Heart left ventricle (tissue), 16 donors: Measurements from ENCODE around the gene GPRIN2. TPM values are rescaled to one million over a fixed set of nuclear protein-coding genes. Genes with fewer than 3 reads are reported as not detected.
"Not testable (repeated sequence)": the region's sequence is repeated elsewhere in the genome, so short reads cannot be mapped to it uniquely, and the experiment has no call there.

Experiments used
- ATAC-seq, 4 donors: fragments of 200-7000 bp; cut with Tn5 transposase; one replicate each; pipeline ENCODE4 v1.9.1; 2020 to 2022; ENCODE audit warnings: moderate library complexity in 4 of 4, mild to moderate bottlenecking in 3 of 4, moderate number of reproducible peaks in 1 of 4
- DNase-seq, 5 donors: peaks; one replicate each; pipeline ENCODE4 v3.0.0-alpha.2; 2020
- H3K27ac ChIP-seq, 12 donors: fragments of 200-600 bp; sonication (generic) in 4 of 12; one replicate each; pipeline versions ENCODE4 v1.5.0 to v1.8.0; 2016 to 2022; ENCODE audit warnings: mild to moderate bottlenecking in 2 of 12
- H3K27me3 ChIP-seq, 9 donors: fragments of 200-600 bp; sonication (generic) in 2 of 9; one replicate each; pipeline versions ENCODE4 v1.5.1 to v1.8.0; 2016 to 2022; ENCODE audit warnings: mild to moderate bottlenecking in 3 of 9
- H3K36me3 ChIP-seq, 9 donors: fragments of 200-600 bp; sonication (generic) in 2 of 9; one replicate each; pipeline versions ENCODE4 v1.5.0 to v1.8.0; 2018 to 2022; ENCODE audit warnings: mild to moderate bottlenecking in 2 of 9
- H3K4me1 ChIP-seq, 12 donors: fragments of 200-600 bp; sonication (generic) in 4 of 12; one replicate each; pipeline versions ENCODE4 v1.5.0 to v1.8.0; 2016 to 2022; ENCODE audit warnings: mild to moderate bottlenecking in 3 of 12
- H3K4me3 ChIP-seq, 12 donors: fragments of 200-600 bp; sonication (generic) in 4 of 12; one replicate each; pipeline versions ENCODE4 v1.5.0 to v1.8.0; 2017 to 2022; ENCODE audit warnings: mild to moderate bottlenecking in 9 of 12, moderate library complexity in 4 of 12
- H3K9me3 ChIP-seq, 12 donors: fragments of 200-600 bp; sonication (generic) in 4 of 12; one replicate each; pipeline versions ENCODE4 v1.5.0 to v1.8.0; 2016 to 2022; ENCODE audit warnings: mild to moderate bottlenecking in 1 of 12
- CTCF ChIP-seq, 12 donors: fragments of 200-600 bp; sonication (generic) in 4 of 12; IDR thresholded peaks; one replicate each; pipeline versions ENCODE4 v1.5.0 to v1.8.0; 2018 to 2022; ENCODE audit warnings: antibody characterized with exemption in 12 of 12, mild to moderate bottlenecking in 5 of 12
- POLR2A ChIP-seq, 2 donors: fragments of 450-650 bp; IDR thresholded peaks; one replicate each; pipeline ENCODE4 v1.6.1; 2017; ENCODE audit warnings: antibody characterized with exemption in 2 of 2, mild to moderate bottlenecking in 2 of 2, moderate library complexity in 2 of 2
- WGBS, 4 donors: extraction: QIAGEN DNeasy Blood & Tissue Kit in 2 of 4; methylation state at CpG; one replicate each; pipeline versions ENCODE4 v1.1.5 to v1.1.7; 2013 to 2018; 5-methylcytosine and 5-hydroxymethylcytosine counted together
- intact Hi-C, 10 donors: fragments of 100-400 bp; cut with DNase I; formaldehyde crosslinking; loops; one replicate each; pipeline versions ENCODE4 v1.11.1 to v1.14.2; 2022
- long read RNA-seq, 3 donors: library from polyadenylated mRNA; unstranded; transcript quantifications; one replicate each; pipeline ENCODE4 v2.0.0, GENCODE V29; 2020 to 2021
- polyA plus RNA-seq, 2 donors: library from polyadenylated mRNA; stranded (reverse); fragments of 200-250 nt; gene quantifications; one replicate each; pipeline ENCODE4 v1.2.3, GENCODE V29; 2013
- total RNA-seq, 9 donors: library from RNA; depleted of rRNA in 2 of 9; stranded (reverse); fragments of >200 nt in 2 of 9; fragmentation: NEBNext Ultra II Directional in 3 of 9; extraction: Animal tissue kit (Norgen Biotek cat#: 25700) in 3 of 9; gene quantifications; one replicate each; pipeline versions ENCODE4 v1.1.0 to v1.2.4, GENCODE V29; 2016 to 2023
- donor health status: ischemic (EF 13 %, LVEDD 7.1; RV severe dilation, severe dysfunction).
- donor health status: healthy with polysubstance abuse.
- donor health status: DM: no; HTN: yes; CAD: no.
- donor health status: DM: no; HTN: no; CAD: no.
- donor health status: ischemic (EF 25% LVEDD 6.9; RV normal size, moderate dysfunction).
- donor health status: ischemic (EF 25% LVEDD 5.7; RV mildly dilated, moderate dysfunction).
- donor health status: healthy.
- donor health status: DM: yes; HTN: yes; CAD: no.
- donor health status: ischemic (EF 35%, LVEDD 5.7; RV mildly dilated, moderate dysfunction).
- donor health status: nonischemic (EF 11% LVEDD 7.7; RV severe dilation, severe dysfunction).
- donor health status: DM: yes; HTN: yes; CAD: no.
- donor health status: PGD.
- donor health status: ischemic (EF 29% LVEDD 5.4; RV normal size, mild dysfunction).
- donor health status: nonischemic (EF 23%, LVEDD 6.1; RV moderate dilation, normal function).

The GPRIN2 gene
- total RNA-seq (under 1 TPM in 1 of 9 donors, not detected in 8; 0.50 TPM), polyA plus RNA-seq (not detected)
- long read RNA-seq, donor 1 = 0 reads
- long read RNA-seq, donor 2 = 0 reads
- long read RNA-seq, donor 3 = 0 reads

DNA sequence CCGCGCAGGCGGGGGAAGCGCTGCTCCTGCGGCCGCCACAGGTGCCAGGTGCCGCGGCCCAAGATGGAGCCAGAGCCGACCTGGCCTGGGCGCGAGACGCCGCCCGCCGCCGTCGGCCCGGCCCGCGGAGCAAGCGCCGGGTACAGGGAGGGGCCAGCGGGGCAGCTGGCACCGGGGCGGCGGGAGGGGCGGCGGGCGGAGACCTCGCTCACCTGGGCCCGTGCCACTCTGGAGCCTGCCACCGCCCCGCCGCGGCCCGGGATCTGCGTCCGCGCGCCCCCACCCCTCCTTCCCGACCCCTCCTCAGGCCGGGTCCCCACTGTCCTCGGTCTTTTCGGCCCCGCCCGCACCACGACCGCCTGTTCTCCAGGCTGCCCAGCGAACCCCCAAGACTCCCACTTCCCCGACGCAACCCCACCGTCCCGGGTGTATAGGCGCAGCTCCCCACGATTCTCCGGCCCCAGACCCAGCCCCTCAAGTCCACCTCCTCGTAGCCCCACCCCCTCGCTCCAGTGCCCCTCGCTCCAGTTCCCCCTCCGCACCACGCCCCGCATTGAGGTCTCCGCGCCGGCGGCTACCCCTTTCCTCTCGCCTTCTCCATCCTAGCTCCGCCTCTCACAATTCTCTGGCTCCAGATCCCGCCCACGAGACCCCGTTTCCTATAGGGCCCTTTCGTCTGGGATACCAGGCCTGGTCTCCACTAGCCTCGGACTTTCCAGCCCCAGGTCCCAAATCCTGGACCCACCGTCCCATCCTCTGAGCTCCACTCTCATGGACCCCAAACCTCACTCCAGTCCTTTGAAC is at the start of gene GPRIN2:
Gene GPRIN2, minus strand, starts transcription at position 144 of the 804 bp plus-strand sequence. CDS start 5,922 bp downstream, outside the sequence.
- no peaks in the 10 kb centered on the region for H3K9me3 ChIP-seq
- 4 to 7% (median 5%) methylated on average over 57 to 74 of the region's 74 CpGs for WGBS, 4 donors
- no peak for TF ChIP-seq CTCF (IDR thresholded peaks at IDR 0.05)
- TF ChIP-seq POLR2A (IDR thresholded peaks at IDR 0.05) = no peak
- peaks cover 0 to 13% (median 3%) of the 10 kb centered on the region in 12 donors for H3K4me1 ChIP-seq
- no peak within 1 kb of the TSS for H3K27ac ChIP-seq
- DNase-seq (peak; percentile 10 to 64 (median 29)), ATAC-seq (peak in 1 of 4 donors; percentile 7)
- no peaks in the 10 kb centered on the region for H3K36me3 ChIP-seq
- peaks cover 38 to 93% (median 69%) of the 10 kb centered on the region in 9 donors for H3K27me3 ChIP-seq
- peak within 1 kb of the TSS; percentile 2 to 49 (median 32) for H3K4me3 ChIP-seq
- intact Hi-C loops = no loop called here

DNA sequence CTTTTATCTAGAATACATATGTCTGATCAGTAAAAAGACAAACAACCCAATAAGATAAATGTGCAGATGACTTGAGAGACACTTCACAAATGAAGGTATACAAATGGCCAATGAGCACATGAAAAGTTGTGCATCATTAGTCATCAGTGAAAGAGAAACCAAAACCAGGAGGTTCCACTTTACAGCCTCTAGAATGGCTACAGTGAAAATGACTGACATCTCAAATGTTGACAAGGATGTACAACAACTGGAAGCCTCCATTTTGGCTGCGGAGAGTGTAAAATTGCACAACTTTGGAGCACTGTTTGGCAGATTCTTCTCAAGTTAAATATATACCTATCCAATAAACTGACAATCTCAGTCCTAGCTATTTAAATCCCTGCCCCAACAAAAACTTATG is 44.1 kb upstream of the GPRIN2 start:
- intact Hi-C loops, H3K4me3 ChIP-seq, H3K27me3 ChIP-seq, H3K9me3 ChIP-seq, H3K4me1 ChIP-seq, DNase-seq, H3K36me3 ChIP-seq, ATAC-seq, H3K27ac ChIP-seq: not testable (repeated sequence)
- 0 to 100% (median 94%) methylated on average over 1 of the region's 1 CpG for WGBS, 4 donors

DNA sequence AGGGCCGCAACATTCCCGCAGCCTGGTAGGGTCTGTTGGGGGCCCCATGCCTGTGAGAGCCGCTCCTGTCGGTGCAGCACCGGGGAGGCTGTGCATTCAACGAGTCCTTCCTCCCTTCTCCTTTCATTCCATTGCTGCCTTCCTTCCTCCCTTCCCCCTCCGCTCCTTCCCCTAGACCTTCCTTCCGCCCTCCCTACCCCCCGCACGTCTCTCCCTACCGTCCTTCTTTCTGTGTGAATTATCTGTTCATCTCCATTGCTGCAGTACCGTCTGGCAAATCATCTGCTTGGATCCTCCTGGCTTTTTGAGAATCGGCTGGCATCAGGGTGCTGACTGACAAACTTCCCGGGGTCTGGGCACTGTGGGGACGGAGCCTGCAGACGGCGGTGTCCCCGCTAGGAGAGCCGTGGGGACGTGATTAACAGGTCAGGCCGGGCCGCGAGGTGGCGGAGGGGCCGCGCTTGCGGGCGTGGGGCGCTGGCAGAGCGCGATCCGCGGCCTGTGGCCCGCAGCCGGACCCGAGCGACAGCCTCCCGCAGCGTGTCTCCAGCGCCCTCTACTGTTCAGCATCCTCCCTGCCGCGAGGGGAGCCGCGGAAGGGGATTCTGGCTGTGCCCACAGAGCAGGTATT is 41.3 kb upstream of the GPRIN2 start:
- WGBS, 4 donors = 0 to 6% (median 1%) methylated on average over 10 to 23 of the region's 44 CpGs
- H3K4me1 ChIP-seq, H3K9me3 ChIP-seq, H3K36me3 ChIP-seq, H3K27me3 ChIP-seq, intact Hi-C loops: not testable (repeated sequence)
- ATAC-seq (peak; percentile 44 to 94 (median 82)), DNase-seq (peak in 1 of 5 donors; percentile 26)
- TF ChIP-seq CTCF (IDR thresholded peaks at IDR 0.05) = peak in 8 of 12 donors; percentile 6 to 32 (median 22)
- peak overlapping the region in 4 of 12 donors; percentile 37 to 60 (median 50) for H3K27ac ChIP-seq
- H3K4me3 ChIP-seq = peak overlapping the region in 11 of 12 donors; percentile 16 to 59 (median 47)

DNA sequence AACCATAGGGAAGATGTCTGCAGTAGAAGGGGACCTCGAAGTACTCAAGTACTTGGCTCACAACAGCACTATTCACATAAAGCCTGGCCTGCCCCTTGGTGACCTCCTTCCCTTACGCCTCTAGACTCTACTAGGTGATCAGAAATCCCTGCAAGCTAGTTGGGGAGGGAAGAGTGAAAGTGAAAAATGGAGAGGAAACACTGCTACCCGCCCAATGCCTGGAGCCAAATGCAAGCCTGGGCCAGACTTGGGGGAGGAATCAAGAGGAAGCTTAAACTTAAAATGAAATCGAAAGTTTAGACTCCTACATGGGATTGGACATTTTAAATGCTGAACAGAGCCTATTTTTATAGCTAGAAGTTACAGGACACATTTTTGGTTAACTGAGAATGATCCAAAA is 40.1 kb upstream of the GPRIN2 start:
- H3K9me3 ChIP-seq, intact Hi-C loops, H3K4me1 ChIP-seq, H3K27me3 ChIP-seq, H3K36me3 ChIP-seq: not testable (repeated sequence)
- ATAC-seq = peak in 3 of 4 donors; percentile 7 to 65 (median 33)
- 31 to 59% (median 41%) methylated on average over 2 of the region's 4 CpGs for whole genome bisulfite sequencing, 4 donors
- peak overlapping the region in 3 of 12 donors; percentile 30 to 73 (median 42) for H3K27ac ChIP-seq
- peak in 3 of 5 donors; percentile 21 to 27 (median 22) for DNase-seq
- H3K4me3 ChIP-seq = peak overlapping the region in 5 of 12 donors; percentile 31 to 39 (median 35)

GRCh38 chr10:46594453-46595063 is 38.1 kb upstream of the GPRIN2 start:
- 44 to 68% (median 49%) methylated on average over 4 to 5 of the region's 6 CpGs for WGBS, 4 donors
- ATAC-seq = peak in 2 of 4 donors; percentile 35 to 74
- H3K36me3 ChIP-seq, H3K9me3 ChIP-seq, H3K27me3 ChIP-seq, intact Hi-C loops, H3K4me3 ChIP-seq, H3K4me1 ChIP-seq, H3K27ac ChIP-seq: not testable (repeated sequence)
- DNase-seq = peak in 1 of 5 donors; percentile 5

DNA sequence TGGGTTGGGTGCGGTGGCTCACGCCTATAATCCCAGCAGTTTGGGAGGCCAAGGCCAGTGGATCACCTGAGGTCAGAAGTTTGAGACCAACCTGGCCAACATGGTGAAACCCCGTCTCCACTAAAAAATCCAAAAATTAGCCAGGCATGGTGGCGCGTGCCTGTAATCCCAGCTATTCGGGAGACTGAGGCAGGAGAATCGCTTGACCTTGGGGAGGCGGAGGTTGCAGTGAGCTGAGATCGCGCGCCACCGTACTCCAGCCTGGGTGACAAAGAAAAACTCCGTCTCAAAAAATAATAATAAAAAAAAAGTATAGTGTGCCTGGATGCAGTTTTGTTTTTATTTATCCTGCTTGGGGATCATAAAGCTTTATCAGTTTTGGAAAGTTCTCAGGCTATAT is 36.8 kb upstream of the GPRIN2 start:
- H3K36me3 ChIP-seq, H3K4me1 ChIP-seq, intact Hi-C loops, ATAC-seq, H3K4me3 ChIP-seq, H3K9me3 ChIP-seq, H3K27me3 ChIP-seq, DNase-seq, H3K27ac ChIP-seq: not testable (repeated sequence)
- 97 to 98% (median 97%) methylated on average over 13 of the region's 13 CpGs for WGBS, 4 donors

- not testable (repeated sequence) for DNase-seq, ATAC-seq
- 100% methylated on average over 1 of the region's 8 CpGs; no CpG with 5 or more reads in 3 of the 4 donors for WGBS, 4 donors
These were observed 34.6 kb upstream of the GPRIN2 start for GRCh38 chr10:46591053-46591452.

GRCh38 chr10:46589589-46589988 is 33.1 kb upstream of the GPRIN2 start:
- H3K9me3 ChIP-seq, H3K4me1 ChIP-seq, H3K27ac ChIP-seq, H3K36me3 ChIP-seq, ATAC-seq, intact Hi-C loops, H3K4me3 ChIP-seq, H3K27me3 ChIP-seq, DNase-seq: not testable (repeated sequence)
- no CpG with 5 or more reads among the region's 3 CpGs for WGBS, 4 donors

More at GRCh38 chr10:46591053-46591452, 34.6 kb upstream of the GPRIN2 start:
- H3K36me3 ChIP-seq, intact Hi-C loops, H3K27me3 ChIP-seq, H3K27ac ChIP-seq, H3K9me3 ChIP-seq, H3K4me3 ChIP-seq, H3K4me1 ChIP-seq: not testable (repeated sequence)
